ENCODE data around the gene KIF6.

KIF6 gene

DNA sequence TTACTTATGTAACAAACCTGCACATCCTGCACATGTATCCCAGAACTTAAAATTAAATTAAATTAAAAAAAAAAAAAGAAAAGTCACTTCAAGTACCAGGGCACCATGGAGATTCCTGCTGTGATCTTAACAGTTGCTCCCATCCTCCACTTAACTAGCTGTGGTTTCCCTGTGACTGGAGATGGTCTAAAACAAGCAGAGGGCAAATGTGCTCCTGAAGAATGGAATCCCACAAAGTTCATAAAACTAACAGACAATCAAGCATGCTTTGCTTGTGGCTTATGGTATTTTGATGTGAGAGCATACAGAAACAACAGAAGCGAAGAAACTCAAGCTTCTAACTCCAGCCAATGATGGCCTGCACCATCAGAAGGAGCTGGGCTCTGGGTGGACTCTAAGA is 249.1 kb downstream of the KIF6 start:
- no peaks in the 10 kb centered on the region for H3K9me3 ChIP-seq (ENCODE audit: control insufficient read depth, insufficient read depth, low read depth, low read length)
- ChIA-PET CTCF (no interaction called here), POLR2A (no interaction called here)
- H3K4me1 ChIP-seq (ENCODE audit: control insufficient read depth, insufficient read depth, low read length) = no peaks in the 10 kb centered on the region
- H3K4me3 ChIP-seq (ENCODE audit: low read depth, low read length) = no peak overlapping the region
- TF ChIP-seq SCRT2 (tag by site-specific recombination; IDR thresholded peaks at IDR 0.05) (no peak), ZNF174 (tag by site-specific recombination; IDR thresholded peaks at IDR 0.05) (no peak), ZNF433 (tag by site-specific recombination; IDR thresholded peaks at IDR 0.05; ENCODE audit: low read depth) (no peak), ZNF624 (tag by site-specific recombination; IDR thresholded peaks at IDR 0.05) (no peak), ZNF184 (tag by site-specific recombination; IDR thresholded peaks at IDR 0.05) (no peak), ZNF600 (tag by site-specific recombination; IDR thresholded peaks at IDR 0.05) (no peak), ZNF266 (tag by site-specific recombination; IDR thresholded peaks at IDR 0.05; ENCODE audit: low read depth) (no peak), ZNF707 (tag by site-specific recombination; IDR thresholded peaks at IDR 0.05) (no peak), KLF16 (tag by site-specific recombination; IDR thresholded peaks at IDR 0.05) (no peak), ZNF623 (tag by site-specific recombination; IDR thresholded peaks at IDR 0.05) (no peak), ZNF391 (tag by site-specific recombination; IDR thresholded peaks at IDR 0.05; ENCODE audit: borderline replicate concordance, low read depth) (no peak), GLIS1 (tag by site-specific recombination; IDR thresholded peaks at IDR 0.05) (no peak), ZNF366 (tag by site-specific recombination; conservative IDR thresholded peaks at IDR 0.05) (no peak), GFI1B (tag by site-specific recombination; IDR thresholded peaks at IDR 0.05) (no peak)
- TF ChIP-seq, protein P1, sequence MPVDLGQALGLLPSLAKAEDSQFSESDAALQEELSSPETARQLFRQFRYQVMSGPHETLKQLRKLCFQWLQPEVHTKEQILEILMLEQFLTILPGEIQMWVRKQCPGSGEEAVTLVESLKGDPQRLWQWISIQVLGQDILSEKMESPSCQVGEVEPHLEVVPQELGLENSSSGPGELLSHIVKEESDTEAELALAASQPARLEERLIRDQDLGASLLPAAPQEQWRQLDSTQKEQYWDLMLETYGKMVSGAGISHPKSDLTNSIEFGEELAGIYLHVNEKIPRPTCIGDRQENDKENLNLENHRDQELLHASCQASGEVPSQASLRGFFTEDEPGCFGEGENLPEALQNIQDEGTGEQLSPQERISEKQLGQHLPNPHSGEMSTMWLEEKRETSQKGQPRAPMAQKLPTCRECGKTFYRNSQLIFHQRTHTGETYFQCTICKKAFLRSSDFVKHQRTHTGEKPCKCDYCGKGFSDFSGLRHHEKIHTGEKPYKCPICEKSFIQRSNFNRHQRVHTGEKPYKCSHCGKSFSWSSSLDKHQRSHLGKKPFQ (tag by site-specific recombination; IDR thresholded peaks at IDR 0.05) = no peak
- TF ChIP-seq, protein P2, sequence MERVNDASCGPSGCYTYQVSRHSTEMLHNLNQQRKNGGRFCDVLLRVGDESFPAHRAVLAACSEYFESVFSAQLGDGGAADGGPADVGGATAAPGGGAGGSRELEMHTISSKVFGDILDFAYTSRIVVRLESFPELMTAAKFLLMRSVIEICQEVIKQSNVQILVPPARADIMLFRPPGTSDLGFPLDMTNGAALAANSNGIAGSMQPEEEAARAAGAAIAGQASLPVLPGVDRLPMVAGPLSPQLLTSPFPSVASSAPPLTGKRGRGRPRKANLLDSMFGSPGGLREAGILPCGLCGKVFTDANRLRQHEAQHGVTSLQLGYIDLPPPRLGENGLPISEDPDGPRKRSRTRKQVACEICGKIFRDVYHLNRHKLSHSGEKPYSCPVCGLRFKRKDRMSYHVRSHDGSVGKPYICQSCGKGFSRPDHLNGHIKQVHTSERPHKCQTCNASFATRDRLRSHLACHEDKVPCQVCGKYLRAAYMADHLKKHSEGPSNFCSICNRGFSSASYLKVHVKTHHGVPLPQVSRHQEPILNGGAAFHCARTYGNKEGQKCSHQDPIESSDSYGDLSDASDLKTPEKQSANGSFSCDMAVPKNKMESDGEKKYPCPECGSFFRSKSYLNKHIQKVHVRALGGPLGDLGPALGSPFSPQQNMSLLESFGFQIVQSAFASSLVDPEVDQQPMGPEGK (tag by site-specific recombination; IDR thresholded peaks at IDR 0.05) = no peak
- TF ChIP-seq, protein P3, sequence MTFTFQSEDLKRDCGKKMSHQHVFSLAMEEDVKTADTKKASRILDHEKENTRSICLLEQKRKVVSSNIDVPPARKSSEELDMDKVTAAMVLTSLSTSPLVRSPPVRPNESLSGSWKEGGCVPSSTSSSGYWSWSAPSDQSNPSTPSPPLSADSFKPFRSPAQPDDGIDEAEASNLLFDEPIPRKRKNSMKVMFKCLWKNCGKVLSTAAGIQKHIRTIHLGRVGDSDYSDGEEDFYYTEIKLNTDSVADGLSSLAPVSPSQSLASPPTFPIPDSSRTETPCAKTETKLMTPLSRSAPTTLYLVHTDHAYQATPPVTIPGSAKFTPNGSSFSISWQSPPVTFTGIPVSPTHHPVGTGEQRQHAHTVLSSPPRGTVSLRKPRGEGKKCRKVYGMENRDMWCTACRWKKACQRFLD (tag by site-specific recombination; IDR thresholded peaks at IDR 0.05) = no peak
- TF ChIP-seq, protein P4, sequence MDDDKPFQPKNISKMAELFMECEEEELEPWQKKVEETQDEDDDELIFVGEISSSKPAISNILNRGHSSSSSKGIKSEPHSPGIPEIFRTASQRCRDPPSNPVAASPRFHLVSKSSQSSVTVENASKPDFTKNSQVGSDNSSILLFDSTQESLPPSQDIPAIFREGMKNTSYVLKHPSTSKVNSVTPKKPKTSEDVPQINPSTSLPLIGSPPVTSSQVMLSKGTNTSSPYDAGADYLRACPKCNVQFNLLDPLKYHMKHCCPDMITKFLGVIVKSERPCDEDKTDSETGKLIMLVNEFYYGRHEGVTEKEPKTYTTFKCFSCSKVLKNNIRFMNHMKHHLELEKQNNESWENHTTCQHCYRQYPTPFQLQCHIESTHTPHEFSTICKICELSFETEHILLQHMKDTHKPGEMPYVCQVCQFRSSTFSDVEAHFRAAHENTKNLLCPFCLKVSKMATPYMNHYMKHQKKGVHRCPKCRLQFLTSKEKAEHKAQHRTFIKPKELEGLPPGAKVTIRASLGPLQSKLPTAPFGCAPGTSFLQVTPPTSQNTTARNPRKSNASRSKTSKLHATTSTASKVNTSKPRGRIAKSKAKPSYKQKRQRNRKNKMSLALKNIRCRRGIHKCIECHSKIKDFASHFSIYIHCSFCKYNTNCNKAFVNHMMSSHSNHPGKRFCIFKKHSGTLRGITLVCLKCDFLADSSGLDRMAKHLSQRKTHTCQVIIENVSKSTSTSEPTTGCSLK (tag by site-specific recombination; IDR thresholded peaks at IDR 0.05) = no peak
- no peaks in the 10 kb centered on the region for H3K36me3 ChIP-seq (ENCODE audit: control insufficient read depth in 2 of 2, insufficient read depth in 1 of 2, low read length in 2 of 2)
- H3K27ac ChIP-seq (ENCODE audit: extremely low read depth, low read depth, low read length) = no peak overlapping the region

DNA sequence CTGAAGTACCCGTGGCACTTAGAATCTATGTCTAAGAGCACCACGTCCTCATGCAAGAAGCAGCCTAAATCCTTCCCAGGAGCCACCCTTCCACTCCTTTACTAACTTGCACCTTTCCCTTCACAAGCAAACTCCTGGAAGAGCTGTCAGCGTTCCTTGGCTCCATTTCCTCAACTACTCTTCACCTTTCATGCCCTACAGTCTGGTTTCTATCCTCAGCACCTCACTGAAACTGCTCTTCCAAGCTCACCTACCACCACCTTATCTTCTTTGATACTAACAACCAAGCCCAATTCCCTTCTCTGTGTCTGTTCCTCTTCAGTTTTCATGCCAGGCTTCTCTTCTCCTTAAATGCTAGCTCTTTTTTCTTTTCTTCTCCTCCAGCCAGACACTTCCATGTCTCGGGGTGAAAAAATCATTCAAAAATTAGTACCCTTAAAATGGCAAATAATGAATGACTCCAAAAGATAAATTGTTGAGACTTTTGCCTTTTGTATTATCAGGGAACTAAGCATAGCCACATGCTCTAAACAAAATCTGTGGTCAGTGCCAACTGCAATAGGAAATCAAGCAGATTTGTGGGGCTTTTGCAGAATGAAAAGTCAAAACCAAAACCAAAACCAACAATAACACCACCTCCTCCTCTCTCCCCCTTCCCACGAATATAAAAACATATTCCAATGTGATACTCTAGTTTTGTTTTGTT is 253.1 kb downstream of the KIF6 start:
- POLR2A ChIA-PET = no interaction called here

More for the DNA sequence above, 253.1 kb downstream of the KIF6 start:
- Histone ChIP-seq H3K4me1 (ENCODE audit: control insufficient read depth, insufficient read depth, low read length) (no peaks in the 10 kb centered on the region), H3K36me3 (ENCODE audit: control insufficient read depth in 2 of 2, insufficient read depth in 1 of 2, low read length in 2 of 2) (no peaks in the 10 kb centered on the region), H3K4me3 (ENCODE audit: low read depth, low read length) (no peak overlapping the region), H3K27ac (ENCODE audit: extremely low read depth, low read depth, low read length) (no peak overlapping the region), H3K9me3 (ENCODE audit: control insufficient read depth, insufficient read depth, low read depth, low read length) (no peaks in the 10 kb centered on the region; the same call in 1 of the 2 replicates)
- TF ChIP-seq ZNF514 (tag by site-specific recombination; IDR thresholded peaks at IDR 0.05) (no peak), ZNF121 (tag by site-specific recombination; IDR thresholded peaks at IDR 0.05) (no peak), ZNF350 (tag by site-specific recombination; IDR thresholded peaks at IDR 0.05) (no peak)
- CTCF ChIA-PET = interaction anchor here (1.4 kb wide), 1 partner anchor 393 kb away, joined by 4 read pairs; no protein-coding TSS in a partner anchor
